Fibroblast of peridontal ligament (primary cell): ENCODE results near the gene RENBP.

Experiments used
- DNase-seq: peaks from one replicate; pipeline ENCODE4 v3.0.0-alpha.2; 2010; ENCODE audit errors: extremely low read depth

RENBP gene

DNA sequence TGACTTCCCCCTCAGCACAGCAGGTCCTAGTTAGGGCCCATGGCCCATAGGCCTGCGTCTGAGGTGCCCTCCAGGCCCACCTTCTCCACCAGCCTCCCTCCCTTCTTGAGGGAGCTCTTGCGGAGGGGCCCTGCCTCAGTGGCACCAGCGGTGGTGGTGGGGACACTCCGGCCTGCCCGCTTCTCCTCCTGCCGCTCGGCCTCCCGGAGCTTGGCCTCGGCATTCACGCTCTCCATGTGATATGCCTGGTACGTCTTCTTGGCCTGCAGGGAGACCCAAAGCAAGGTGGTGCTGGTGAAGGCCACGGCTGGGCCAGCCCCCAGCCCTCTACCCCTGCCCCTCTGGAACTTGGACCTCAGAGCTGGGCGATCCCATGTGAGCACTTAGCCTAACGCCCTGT, 23.9 kb downstream of the RENBP start:
- DNase-seq = no peak

DNA sequence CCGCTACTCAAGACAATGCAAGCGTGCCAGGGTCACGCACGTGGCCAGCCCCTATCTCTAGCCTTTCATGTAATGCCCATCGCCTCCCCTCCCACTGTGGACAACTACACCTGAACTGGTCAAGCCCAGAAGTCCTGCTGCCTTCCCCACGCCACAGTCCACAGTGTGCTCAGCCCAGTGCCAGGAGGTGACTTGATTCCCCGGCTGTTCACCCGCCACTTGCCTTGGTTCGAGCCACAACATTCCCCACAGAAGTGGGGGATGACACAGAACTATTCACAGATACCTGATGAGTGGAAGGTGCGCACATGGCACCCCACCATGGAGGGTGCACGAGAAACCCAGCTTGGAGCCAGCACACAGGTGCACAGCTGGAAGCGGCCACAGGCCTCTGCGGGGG, 25.2 kb downstream of the RENBP start:
- DNase-seq = no peak

DNA sequence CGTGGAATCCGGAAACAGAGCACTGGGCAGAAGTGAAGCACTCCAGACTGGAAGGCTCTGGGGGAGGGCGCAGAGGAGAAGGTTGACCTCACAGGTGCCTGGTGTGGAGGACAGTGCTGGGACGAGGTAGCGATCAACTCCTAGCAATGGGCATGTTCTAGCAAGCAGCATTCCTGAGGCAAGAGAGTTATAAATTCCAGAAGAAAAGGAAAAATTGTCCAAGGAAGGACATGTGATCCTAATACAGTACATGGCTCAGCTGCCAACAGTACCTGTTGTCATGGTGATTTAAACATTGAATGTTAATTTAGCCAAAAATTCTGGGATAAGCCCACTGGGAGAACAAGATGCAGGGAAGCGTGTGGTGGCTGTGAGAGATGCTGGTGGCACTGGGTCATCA, 26.6 kb downstream of the RENBP start:
- DNase-seq = no peak

DNA sequence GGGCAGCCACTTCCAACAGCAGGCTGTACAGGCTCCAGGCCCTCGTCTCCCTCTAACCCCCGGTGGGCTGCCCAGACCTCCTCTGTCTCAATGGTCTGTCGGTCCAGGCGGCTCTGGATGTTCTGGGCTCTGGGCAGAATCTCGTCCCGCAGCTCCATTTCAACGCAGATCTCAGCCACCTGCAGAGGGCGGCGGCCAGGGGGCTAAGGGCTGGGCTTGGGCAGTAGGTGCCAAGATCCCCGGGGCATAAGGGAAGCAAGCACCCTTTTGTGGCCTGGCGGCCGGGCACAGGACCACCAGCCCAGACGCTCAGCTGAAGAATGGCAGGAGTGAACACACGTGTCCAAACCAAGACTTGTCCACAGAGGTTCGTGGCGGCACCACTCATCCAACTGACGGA, 30.7 kb downstream of the RENBP start:
- DNase-seq = no peak

DNA sequence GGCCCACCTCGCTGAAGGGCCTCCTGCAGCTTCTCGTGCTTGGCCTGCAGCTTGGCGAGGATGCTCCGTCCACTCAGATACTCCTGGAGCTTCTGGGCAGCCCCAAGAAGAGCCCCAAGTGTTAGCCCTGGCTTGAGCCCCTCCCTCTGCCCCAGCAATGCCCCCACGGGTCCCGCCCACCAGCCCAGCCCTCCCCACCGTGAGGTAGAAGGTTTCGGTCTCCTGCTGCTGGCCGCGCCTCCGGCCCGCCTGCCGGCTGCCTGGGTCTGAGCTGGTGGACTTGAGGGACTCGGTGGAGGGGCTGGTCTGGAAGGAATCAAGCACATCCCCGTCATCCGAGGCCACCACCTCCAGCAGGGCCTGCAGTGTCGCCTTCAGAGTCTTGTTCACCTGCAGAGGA, 31.2 kb downstream of the RENBP start:
- DNase-seq = no peak

DNA sequence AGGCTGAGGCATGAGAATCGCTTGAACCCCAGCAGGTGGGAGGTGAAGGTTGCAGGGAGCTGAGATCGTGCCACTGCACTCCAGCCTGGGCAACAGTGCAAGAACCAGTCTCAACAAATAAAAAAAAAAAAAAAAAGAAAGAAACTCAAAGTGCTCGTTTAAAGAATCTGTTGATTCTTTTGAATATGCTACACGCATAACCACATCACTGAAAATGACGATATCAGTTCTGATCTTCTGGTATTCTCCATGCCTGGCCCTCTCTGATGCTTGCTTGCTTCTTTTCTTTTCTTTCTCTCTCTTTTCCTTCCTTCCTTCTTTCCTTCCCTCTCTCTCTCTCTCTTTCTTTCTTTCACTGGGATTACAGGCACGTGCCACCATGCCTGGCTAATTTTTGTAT, 32.6 kb downstream of the RENBP start:
- DNase-seq = no peak

DNA sequence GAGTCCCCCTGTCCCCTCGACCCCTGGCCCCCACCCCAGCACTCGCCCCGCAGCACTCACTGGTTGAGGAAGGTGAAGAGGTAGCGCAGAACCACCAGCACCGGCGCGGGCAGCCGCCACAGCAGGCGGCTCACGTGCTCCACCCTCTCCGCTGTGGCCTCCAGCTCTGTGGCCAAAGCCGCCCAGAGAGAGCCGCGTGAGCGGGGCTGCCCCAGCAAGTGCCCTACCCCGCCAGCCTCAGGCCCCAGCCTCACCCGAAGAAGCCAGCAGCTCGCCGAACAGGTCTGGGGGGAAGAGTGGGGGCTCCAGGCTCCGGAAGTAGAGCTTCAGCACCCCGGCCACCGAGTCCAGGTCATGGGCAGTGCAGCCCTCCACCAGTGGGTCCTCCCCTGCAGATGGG, 34.0 kb downstream of the RENBP start:
- DNase-seq = no peak

DNA sequence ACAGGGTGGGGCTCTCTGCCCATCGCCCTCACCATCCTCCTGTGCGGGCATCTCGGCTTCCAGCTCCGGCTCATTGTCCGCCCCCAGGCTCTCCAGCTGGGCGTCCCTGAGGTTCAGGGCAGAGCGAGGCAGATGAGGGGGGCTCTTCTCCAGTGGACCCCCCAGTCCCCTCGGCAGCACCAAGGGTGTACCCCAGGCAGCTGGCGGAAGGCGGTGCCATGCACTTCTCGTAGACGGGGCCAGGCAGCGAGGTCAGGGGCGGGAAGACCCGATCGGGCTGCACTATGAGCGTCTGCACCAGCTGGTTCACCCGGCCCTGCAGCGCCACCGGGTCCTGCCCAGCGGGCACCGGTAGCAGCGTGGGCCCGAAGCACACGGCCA, 34.5 kb downstream of the RENBP start:
- no peak for DNase-seq

DNA sequence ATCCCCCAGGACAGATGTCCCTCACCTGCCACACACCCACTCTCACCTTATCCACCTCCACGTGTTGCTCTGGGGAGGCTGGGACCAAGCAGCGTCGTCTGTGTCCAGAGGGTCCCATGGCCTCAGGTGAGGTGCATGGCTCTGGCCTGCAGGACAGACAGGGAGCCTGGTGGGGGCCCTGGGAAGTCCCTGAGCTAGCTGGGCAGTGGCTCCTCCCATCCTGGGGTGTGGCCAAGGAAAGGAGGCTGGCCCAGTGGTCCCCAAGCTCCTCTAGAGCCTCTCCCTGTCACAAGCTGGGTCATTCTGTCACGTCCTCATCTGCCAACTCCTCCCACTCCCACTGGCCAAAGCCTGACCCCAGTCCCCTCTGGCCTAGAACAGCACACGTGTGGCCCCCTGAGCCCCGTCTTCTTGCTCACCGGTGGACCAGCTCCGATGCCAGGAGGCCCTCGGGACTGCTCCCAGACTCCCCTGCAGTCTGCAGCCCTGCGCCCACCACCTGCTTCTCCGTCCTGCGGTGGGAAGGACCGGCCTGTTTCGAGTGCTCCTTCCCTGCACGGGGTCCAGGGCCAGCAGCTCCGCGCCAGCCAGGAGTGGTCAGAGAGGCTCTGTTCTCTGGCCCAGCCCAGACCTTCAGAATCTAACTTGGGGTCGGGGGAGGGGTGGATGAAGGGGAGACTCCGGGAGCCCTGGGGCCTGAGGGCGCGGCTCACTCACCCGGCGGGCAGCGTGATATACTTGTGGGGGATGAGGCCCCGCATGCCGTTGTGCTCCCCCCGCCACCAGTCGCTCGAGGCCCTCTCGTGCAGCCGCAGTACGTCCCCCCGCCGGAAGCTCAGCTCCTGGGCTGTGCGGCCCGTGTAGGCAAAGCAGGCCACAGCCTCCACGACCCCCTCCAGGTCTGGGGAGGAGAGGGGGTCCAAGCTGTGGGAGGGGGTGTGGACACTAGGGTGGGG, 35.1 kb downstream of the RENBP start:
- no peak for DNase-seq

DNA sequence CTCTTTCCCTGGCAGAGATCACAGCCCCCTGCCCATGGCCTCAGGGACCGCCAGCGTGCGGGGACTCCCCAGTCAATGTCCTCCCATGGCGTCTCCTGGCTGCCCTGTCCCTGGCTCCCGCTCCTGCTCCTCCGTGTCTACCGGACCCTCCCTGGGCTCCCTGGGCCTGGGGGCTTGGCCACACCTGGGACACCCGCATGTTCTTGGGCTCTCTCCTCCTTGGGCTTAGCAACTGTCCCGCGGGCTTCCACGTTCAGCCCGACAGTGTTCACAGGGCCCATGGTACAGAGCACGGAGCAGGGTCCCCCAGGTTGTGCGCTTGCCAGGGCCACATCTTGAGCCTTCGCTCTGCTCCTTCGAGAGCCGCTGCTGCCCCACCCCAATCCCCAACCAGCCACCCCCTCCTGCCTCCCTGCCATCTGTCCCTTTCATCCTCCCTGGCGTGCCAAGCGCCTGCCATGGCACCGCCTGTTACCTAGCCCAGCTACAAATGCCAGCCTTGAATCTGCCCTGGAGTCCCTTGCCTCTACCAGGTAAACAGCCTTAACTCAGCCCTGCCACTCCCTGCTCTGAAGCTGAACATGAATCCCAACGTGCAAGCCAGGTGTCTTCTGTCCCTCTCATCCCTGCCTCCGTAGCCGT, 36.1 kb downstream of the RENBP start:
- DNase-seq = no peak

DNA sequence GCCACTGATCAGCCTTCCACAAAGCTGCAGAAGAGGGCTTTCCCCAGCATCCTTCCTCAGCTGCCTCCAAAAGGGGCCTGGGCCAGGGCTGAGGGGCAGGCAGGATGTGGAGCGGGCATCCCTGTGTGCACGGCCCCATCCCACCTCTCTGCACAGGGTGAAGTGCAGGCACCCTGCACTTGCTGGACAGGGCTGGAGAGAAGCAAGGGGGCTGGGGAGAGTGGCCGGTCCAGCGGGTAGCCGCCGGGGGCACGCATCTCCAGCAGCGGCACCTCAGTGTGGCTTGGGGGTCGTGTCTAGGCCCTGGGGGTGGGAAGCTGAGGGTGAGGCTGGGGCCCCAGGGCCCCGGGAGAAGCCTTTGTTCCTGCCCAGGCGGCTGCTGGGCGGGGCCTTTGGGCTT, 37.0 kb downstream of the RENBP start:
- no peak for DNase-seq

DNA sequence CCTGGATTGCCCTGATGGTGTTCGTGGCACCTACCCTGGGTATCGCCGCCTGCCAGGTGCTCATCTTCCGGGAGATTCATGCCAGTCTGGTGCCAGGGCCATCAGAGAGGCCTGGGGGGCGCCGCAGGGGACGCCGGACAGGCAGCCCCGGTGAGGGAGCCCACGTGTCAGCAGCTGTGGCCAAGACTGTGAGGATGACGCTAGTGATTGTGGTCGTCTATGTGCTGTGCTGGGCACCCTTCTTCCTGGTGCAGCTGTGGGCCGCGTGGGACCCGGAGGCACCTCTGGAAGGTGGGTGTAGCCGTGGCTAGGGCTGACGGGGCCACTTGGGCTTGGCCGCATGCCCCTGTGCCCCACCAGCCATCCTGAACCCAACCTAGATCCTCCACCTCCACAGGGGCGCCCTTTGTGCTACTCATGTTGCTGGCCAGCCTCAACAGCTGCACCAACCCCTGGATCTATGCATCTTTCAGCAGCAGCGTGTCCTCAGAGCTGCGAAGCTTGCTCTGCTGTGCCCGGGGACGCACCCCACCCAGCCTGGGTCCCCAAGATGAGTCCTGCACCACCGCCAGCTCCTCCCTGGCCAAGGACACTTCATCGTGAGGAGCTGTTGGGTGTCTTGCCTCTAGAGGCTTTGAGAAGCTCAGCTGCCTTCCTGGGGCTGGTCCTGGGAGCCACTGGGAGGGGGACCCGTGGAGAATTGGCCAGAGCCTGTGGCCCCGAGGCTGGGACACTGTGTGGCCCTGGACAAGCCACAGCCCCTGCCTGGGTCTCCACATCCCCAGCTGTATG, 38.1 kb downstream of the RENBP start:
- DNase-seq = no peak

DNA sequence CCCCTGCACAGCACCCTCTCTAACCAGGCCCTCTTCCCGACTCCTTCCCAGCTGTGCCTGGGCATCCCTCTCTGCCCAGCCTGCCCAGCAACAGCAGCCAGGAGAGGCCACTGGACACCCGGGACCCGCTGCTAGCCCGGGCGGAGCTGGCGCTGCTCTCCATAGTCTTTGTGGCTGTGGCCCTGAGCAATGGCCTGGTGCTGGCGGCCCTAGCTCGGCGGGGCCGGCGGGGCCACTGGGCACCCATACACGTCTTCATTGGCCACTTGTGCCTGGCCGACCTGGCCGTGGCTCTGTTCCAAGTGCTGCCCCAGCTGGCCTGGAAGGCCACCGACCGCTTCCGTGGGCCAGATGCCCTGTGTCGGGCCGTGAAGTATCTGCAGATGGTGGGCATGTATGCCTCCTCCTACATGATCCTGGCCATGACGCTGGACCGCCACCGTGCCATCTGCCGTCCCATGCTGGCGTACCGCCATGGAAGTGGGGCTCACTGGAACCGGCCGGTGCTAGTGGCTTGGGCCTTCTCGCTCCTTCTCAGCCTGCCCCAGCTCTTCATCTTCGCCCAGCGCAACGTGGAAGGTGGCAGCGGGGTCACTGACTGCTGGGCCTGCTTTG, 38.9 kb downstream of the RENBP start:
- DNase-seq = no peak

DNA sequence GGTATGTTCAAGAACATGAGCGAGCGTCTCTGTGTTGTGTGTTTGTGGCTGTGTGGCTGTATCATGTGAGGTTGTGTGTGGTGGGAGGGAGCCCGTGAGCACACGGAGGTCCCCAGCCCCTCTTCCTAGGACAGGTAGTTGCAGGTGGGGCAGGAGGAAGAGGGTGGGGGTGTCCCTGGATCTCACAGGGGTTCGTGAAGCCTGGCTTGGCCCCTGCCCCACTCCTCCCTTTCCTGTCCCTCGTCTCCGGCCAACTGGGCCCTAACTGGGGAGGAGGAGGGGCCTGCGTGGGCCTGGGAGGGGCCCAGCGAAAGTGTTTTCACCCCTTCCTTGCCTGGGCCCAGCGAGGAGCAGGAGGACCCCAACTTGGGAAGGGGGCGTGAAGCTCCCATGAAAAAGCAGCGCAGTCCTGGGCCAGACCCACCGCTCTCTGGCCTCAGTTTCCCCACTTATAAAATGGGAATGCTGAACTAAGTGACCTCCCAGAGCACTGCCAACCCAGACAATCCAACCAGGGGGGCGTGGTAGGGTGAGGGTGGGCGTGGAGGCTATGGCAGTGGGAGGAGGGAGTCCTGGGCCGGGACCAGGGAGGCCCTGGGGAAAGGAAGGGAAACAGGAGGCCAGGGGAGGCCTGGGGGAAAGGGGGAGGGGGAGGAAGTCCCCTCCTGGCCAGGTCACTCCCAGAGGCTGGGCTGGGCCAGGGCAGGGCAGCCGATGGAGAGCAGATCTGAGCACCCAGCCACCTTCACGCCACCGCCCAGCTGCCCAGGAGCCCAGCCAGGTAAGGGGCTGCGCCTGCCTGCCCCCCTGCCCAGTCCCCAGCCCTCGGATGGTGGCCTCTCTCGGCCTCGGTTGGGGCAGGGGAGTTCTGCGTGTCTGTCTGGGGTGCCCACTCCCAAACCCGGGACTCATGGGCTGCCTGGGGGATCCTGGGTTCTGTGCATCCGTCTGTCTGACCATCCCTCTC, 40.2 kb downstream of the RENBP start, which contains the start of gene AVPR2:
TSS of gene AVPR2 (plus strand) at position 683 of the 967 bp plus-strand sequence. CDS start 473 bp downstream, outside the sequence.
- no peak for DNase-seq

DNA sequence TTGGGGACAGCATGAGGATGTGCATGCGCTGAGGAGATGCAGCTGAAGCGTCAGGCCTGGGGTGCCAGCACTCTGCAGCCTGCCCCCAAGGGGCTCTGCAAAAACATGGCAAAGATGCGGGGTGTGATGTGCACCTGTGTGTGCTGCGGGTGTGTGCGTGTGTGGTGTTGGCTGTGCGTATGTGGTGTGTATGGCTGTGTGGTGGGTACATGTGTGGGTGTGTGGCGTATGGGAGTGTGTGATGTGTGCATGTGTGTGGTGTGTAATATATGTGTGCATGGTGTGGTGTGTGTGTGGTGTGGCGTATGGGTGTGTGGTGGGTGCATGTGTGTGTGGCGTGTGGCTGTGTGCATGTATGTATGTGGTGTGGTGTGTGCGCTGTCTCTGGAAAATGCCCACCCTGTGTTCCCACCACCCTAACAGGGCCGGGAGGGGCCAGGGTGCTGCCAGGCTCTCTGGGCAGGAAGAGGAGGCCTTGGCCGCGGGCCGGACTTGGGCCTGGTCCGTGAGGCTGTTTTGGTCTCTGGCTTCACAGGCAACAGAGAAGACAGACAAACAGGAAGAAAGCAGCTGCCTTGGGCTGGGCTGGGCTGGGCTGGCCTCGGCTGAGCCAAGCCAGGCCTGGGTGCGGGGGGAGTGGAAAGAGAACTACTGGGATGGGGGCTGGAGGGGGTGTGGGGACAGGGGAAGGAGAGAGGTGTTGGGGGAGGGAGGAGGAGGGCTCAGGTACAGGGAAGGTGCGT, 41.0 kb downstream of the RENBP start:
- DNase-seq = no peak

DNA sequence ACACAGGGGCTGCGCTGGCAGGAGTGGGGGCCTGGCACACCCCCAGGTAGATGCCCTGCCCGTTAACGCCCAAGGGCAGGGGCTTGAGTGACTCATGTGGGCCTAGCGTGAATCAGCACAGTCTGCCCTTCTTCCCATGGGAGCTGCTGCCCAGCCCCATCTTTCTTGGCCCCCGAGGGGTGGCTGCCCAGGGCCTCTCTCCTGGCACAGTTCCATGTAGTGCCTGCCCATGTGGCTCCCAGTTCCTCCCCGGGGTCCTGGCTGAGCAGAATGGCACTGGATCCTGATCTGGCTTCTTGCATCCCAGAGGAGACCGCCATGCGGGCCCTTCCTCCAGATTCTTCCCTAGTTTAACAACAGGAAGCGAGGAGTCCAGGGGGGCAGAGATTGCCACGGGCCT, 42.1 kb downstream of the RENBP start:
- no peak for DNase-seq

DNA sequence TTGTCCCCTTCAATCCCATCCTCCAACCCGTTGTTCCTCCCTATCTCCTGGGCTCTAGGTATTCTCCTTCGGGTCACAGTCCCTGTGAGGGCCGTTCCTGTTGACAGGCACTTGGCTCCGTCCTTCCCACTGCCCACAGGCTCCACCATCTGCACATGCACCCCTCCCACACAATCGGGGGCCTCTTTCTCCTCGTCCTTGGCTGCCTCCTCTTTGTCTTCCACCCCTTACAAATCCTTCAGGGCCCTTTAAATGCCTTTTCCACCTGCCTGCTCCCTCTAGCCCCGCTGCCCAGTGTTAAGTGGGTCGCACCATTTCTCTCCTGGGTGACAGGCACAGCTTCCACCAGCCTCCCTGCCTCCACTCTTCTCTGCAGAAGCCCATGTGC, 42.7 kb downstream of the RENBP start:
- no peak for DNase-seq

DNA sequence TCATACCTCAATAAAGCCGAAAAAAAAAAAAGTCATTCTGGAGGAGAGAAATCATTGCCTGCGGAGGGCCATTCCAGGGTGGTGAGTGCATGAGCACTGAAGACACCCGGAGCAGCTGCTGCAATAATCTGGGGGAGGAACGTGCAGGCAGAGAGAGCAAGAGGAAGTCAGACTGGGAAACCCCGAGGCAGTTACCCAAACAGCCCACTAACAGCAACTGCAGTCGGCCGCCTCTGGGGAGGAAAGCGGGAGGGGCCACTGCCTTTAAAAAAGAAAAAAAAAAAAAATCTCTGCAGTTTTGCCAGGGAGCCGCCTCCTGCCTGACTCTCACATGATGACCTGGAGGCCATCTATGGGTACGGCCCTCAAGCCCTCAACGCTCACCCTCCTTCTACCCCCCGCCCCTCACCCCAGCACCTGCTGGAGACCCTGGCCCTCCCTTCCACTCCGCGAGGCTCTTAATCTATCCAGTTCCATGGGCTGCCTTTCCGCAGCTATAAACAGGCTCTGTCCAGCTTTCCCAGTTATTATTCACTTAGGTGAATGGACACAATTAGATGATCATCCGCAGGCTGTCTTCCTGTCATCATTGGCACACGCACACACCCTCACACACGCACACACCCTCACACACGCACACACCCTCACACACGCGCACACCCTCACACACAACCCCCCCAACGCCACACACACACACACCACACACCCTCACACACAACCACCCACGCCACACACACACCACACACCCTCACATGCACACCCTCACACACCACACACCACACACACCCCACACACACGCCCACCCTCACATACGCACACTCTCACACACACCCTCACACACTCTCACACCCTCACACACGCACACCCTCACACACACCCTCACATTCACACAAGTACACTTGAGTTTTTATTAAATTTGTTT, 43.4 kb downstream of the RENBP start:
- peak; percentile 75 for DNase-seq

DNA sequence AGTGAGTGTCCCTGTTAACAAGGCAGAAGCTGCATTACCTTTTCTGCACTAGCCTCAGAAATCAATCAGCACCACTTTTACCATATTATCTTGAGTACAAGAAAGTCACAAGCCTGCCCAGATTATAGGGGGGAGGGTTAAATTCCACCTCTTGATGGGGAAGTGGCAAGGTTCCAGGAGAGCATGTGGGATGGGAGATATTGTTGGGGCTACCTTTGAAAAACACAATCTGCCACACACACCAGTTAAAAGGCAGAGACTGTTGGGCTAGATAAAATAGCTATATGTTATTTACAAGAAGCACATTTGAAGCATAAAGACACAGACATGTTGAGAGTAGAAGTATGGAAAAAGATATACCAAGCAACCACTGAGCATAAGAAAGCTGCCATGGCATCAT, 46.5 kb downstream of the RENBP start:
- DNase-seq = no peak
